ENCODE results near the gene IL17B. TPM values are rescaled to one million over a fixed set of nuclear protein-coding genes. Genes with fewer than 3 reads are reported as not detected.
A peak's percentile ranks its signal among the peaks of the same experiment; 100 is the strongest.

Gene IL17B
- total and polyA plus RNA-seq, 9 of the 15 experiments (the other 6 are each of a cell fraction or from before 2014, with no cell fraction given) = 0.28 to 2.6 (median 0.53) TPM; not detected in 2

DNA sequence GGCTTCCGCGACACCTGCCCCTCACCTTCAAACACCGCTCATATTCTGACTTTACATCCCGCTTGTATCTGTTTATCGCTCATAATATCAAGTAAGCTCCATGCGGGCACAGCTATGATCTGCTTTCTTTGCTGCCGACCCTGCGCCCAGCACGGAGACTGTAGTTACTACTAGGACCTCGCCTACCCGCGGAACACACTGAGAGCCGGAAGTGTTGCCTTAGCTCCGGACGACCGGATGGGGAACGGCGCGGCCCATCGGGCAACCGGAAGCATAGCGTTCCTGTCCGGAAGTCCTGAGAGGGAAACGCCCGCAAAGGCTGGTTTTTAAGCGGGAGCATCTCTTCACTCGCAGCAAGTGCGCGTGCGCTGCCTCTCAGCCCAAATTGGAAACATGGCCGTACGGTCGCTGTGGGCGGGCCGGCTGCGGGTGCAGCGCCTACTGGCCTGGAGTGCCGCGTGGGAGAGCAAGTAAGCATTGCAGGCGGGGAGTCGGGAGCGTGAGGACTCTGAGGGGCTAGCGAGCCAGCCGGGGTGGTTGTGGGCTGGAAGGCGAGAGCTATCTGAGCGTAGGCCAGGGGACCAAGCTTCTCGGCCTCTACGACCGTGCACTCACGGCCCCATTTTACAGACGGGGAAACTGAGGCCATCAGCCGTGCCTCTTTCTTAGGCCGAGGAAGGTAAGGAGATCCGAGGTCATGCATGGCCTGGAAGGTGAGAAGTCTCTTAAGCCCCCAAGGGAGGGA lies 33.8 kb downstream of the IL17B start, which contains the start of gene GRPEL2 (continued):
- TF ChIP-seq, protein P1, sequence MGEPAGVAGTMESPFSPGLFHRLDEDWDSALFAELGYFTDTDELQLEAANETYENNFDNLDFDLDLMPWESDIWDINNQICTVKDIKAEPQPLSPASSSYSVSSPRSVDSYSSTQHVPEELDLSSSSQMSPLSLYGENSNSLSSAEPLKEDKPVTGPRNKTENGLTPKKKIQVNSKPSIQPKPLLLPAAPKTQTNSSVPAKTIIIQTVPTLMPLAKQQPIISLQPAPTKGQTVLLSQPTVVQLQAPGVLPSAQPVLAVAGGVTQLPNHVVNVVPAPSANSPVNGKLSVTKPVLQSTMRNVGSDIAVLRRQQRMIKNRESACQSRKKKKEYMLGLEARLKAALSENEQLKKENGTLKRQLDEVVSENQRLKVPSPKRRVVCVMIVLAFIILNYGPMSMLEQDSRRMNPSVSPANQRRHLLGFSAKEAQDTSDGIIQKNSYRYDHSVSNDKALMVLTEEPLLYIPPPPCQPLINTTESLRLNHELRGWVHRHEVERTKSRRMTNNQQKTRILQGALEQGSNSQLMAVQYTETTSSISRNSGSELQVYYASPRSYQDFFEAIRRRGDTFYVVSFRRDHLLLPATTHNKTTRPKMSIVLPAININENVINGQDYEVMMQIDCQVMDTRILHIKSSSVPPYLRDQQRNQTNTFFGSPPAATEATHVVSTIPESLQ (CRISPR knock-in tag; IDR thresholded peaks at IDR 0.05) = 0 out of 2 replicates have a peak, but pooled peaks have one; percentile 23
- TF ChIP-seq TAF1 (IDR thresholded peaks at IDR 0.05; ENCODE audit: control insufficient read depth, extremely low read depth, insufficient read depth, low read length, severe bottlenecking) (peak; percentile 94), TAF7 (tag; IDR thresholded peaks at IDR 0.05) (peak; percentile 47; the same call in 1 of the 2 replicates), PHF21A (IDR thresholded peaks at IDR 0.05; ENCODE audit: borderline replicate concordance, low read depth) (no peak), SIN3B (IDR thresholded peaks at IDR 0.05; ENCODE audit: low read depth) (peak; percentile 60), CREB5 (CRISPR knock-in tag; IDR thresholded peaks at IDR 0.05) (no peak), NUFIP1 (IDR thresholded peaks at IDR 0.05; ENCODE audit: partially characterized antibody) (no peak), MLX (CRISPR knock-in tag; conservative IDR thresholded peaks at IDR 0.05) (no peak), TCF7 (IDR thresholded peaks at IDR 0.05; ENCODE audit: borderline replicate concordance) (peak; percentile 73; the same call in 1 of the 2 replicates), MYNN (IDR thresholded peaks at IDR 0.05) (no peak), MYNN (CRISPR knock-in tag; IDR thresholded peaks at IDR 0.05) (no peak), SIX5 (IDR thresholded peaks at IDR 0.05; ENCODE audit: borderline replicate concordance in 1 of 2, insufficient read depth in 1 of 2, low read depth in 1 of 2, low read length in 2 of 2) (peak; percentile 31 to 41; a peak in 3 of 4 replicates), HMGN3 (IDR thresholded peaks at IDR 0.05; ENCODE audit: borderline replicate concordance, extremely low read depth, insufficient read length, low read depth, low read length) (peak; percentile 72), ATF7 (IDR thresholded peaks at IDR 0.05) (peak; percentile 78; the same call in 1 of the 2 replicates), FOXA1 (IDR thresholded peaks at IDR 0.05; ENCODE audit: borderline replicate concordance) (no peak), SPI1 (IDR thresholded peaks at IDR 0.05; ENCODE audit: borderline replicate concordance, low read depth, low read length) (peak; percentile 22; the same call in 1 of the 2 replicates), GTF3C2 (IDR thresholded peaks at IDR 0.05; ENCODE audit: borderline replicate concordance, extremely low read depth, insufficient read length) (no peak)
- TF ChIP-seq, protein P2, sequence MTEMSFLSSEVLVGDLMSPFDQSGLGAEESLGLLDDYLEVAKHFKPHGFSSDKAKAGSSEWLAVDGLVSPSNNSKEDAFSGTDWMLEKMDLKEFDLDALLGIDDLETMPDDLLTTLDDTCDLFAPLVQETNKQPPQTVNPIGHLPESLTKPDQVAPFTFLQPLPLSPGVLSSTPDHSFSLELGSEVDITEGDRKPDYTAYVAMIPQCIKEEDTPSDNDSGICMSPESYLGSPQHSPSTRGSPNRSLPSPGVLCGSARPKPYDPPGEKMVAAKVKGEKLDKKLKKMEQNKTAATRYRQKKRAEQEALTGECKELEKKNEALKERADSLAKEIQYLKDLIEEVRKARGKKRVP (CRISPR knock-in tag; IDR thresholded peaks at IDR 0.05) = no peak

Data from K562 (cell line).